Measurements from ENCODE around the gene SRXN1.

SRXN1 gene

GRCh38 chr20:634148-634925, 18.7 kb downstream of the SRXN1 start:
- DNase-seq = no peak

DNA sequence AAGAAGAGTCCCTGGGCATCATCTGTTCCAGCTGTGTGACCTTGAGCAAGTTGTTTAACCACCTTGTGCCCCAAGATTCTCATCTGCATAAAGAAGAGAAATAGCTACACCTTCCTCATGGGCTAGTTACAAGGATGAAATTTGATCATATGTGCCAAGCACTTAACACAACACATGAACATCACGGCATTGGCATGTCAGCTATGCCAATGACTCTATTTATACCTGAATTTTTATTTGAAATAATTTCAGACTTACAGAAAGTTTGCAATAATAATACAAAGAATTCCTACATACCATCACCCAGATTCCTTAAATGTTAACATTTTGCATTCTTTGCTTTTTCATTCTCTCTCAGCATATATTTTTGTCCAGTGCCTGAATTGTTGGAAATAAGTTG, 21.9 kb downstream of the SRXN1 start:
- DNase-seq = no peak

GRCh38 chr20:626579-626978, 26.4 kb downstream of the SRXN1 start:
- no peak for DNase-seq

- DNase-seq = peak; percentile 19 to 40
Observed at GRCh38 chr20:625360-625932, 27.6 kb downstream of the SRXN1 start.

GRCh38 chr20:623704-624103, 29.3 kb downstream of the SRXN1 start:
- DNase-seq = no peak

DNA sequence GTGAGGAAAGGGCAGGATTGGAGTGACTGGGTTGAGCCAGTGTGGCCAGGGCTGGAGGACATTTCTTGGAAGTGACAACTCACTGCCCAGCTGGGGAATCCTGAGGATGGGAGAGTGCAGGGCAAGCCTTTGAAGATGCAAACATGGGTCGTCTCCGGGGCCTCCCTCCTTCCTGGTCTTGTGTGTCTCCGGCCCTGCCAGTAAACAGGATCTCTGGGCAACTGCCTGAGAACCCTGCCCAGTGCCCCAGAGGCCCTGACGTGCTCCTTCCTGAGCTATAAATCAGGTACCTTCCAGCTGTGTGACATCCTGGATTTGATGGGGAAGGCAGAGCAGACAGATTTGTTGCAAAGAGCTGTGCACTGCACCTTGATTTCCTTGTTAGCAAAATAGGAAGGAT, 30.0 kb downstream of the SRXN1 start:
- DNase-seq = no peak

DNA sequence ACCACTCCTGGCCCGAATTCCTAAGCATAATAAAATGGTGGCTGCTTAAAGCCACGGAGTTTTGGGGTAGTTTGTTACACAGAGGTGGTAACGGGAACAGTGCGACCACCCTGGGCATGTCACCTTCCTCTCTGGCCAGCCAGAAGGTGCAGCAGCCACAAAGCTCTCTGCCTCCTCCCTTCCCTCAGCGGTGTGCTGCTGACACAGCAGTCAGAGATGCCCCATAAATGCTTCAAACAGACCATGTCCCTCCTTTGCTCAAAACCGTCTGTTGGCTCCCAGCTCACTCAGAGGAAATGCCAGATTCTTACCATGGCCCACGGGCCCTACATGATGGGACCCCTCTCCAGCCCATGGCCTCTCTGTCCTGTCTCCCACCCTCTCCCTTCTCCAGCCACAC, 30.8 kb downstream of the SRXN1 start:
- DNase-seq = no peak

- DNase-seq = peak in 1 of 2 donors; percentile 63
Observed at GRCh38 chr20:621125-621756, 31.8 kb downstream of the SRXN1 start.

DNA sequence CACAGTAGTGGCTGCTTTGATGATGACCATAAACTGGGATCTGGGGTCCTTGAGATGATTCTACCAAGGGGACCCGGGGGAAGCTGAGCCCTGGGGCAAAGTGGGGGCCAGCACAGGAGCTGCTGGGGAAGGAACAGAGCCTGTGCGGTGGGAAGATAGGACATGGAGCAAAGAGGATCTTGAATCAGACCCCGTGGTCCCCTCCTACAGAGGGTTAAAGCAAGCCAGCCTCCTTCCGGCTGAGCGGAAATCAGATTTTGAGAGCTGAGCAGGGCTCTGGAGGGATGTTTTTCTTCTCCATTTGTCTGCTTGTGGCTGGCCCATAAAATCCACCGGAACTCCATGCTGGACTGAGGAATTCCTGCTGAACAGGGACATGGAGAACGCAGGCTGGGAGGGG, 32.8 kb downstream of the SRXN1 start:
- DNase-seq = no peak

DNA sequence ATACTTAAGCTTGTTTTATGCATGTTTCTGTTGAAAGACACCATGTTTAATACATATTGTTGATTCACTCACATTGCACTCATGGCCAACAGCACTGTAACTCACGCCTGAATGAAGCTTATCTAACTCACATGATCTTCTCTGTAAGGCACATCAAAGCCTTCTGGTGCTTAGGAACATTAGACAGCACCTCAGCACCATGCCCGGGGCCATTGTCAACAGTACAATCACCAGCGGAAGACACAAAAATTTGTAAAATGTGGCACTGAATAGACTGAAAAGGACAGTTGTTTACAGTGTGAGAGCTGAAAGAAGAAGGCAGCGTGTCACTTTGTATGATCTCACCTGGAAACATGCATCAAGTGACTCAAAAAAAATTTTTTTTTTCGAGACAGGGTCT, 34.0 kb downstream of the SRXN1 start:
- no peak for DNase-seq

- DNase-seq = no peak
Observed at GRCh38 chr20:617934-618690, 34.9 kb downstream of the SRXN1 start.

DNA sequence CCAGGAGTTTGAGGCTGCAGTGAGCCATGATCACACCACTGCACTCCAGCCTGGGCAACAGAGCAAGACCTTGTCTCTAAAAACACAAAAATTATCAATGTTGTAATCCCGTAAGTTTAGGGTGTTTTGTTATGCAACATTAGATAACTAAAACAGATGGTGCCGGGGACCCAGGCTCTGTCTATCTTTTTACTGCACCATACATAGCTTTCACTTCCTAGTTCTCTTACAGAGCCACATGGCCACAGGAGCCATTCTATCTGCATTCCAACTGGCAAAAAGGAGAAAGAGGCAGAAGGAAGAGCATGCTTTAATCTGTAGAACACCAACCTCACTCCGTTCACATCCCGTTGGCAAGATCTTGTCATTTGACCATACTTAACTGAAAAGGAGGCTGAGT, 37.5 kb downstream of the SRXN1 start:
- no peak for DNase-seq

- DNase-seq = no peak
Observed at GRCh38 chr20:611843-612185, 41.2 kb downstream of the SRXN1 start.

DNA sequence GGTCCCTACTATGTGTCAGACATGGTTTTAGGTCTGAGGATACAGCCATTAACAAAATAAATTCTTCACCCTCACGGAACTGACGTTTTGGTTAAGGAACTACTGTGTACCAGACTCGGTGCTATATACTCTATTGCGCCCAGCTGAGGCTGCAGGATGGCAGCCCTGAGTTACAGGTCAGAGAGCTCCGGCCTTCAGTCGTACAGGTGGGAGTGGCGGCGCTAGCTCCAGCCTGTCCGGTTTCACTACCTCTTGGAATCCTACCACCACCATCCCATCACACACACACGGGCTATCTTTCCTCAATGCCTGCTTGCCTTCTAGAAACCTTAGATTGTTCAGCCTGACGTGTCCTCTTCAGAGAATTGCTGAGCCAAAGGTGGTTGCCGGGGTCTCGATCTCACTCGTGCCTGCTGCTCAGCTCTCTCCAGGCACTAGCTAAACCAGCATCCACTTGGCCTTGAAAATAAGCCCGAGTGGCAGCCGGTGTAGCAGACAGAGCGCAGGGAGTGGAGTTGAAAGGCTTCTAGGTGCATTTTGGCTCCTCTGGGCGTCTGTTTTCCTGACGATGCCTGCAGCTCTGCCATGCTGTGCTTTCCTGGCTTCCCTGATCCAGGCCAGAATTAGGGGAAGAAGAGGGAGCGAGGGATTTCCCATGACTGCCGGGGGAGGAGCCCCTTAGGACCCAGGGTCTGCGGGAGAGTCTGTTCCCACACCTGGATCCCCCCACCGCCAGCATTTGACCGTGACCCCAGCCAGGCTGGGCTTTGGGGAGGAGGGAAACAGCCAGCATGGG, 41.8 kb downstream of the SRXN1 start:
- DNase-seq = no peak

DNA sequence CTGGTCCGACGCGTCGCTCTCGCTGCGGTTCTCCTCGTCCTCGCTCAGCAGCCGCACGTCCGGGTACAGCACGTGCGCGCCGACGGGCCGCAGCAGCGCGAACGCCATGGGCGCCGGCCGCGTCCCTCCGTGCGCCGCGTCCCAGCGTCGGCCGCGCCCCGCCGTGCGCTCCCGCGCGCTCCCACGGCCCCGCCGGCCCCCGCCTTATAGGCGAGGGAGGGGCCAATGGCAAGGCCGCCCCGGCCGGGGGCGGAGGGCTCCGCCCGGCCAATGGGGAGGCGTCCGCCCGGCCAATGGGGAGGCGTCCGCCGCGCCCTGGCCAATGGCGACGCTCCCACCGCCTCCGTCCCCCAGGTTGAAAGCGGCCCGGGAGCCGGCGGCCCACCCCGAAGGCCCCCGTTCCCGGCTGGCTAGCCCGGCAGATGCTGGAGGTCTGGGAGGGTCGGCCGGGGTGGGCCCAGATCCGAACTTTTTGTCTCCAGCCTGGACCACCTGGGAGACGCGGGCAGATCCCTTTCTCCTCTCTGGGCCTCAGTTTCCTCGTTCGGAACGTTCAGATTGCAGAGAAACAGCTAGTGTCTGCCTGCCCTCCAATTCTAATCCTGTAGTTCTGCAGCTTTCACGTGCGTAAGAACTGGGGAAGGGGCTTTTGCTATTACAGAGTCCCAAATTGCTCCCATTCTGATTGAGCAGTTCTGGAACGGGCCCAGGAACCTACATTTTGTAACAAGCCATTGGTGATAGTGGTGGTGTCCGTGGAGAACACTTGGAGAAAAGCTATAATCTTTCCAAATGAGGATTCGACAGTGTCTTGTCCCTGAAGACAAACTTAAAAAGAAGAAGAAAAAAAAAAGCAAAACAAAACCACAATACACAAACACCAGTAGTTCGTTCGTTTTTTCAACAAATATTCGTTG, 42.6 kb downstream of the SRXN1 start, which contains the start of gene TCF15:
Gene TCF15, minus strand, starts transcription at position 180 of the 917 bp plus-strand sequence. Its CDS starts 72 bp downstream, at position 108.
- peak; percentile 14 to 35 for DNase-seq

GRCh38 chr20:609371-609964, 43.5 kb downstream of the SRXN1 start:
- no peak for DNase-seq

DNA sequence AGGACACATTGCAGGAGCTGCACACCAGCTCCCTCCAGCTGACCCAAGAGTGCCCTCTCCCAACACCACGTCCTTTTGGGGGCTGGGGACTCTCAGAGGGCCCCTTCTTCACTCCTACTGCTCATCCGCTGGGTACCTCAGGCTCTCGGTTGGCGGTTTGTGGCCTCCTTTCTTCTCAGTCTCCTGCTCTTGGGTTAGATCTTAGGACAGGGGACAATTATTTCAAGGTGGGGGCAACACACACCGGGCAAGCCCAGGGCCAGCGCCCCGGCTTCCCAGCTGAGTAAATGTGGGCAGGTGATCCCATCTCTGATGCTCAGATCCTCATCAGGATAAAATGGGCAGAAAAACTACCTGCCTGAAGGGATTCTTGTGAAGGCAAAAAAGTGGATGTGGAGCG, 44.0 kb downstream of the SRXN1 start:
- no peak for DNase-seq

DNA sequence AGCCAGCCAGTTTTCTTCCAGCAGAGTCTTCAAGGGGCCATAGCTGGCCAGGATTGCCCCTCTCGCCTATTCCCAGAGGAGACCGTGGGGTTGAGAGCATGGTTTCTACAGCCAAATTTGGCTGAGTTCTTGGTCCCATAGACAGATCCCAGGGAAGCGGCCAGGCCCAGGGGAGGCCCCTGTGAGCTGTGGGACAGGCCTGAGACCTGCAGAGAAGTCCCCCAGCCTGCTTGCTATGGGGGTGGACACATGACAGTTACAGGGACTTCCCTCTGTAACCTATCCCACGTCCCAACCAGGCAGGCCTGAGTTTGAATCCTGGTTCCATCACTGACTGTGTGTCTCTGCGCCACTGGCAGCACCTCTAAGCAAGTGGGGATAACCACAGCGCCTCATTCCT, 45.5 kb downstream of the SRXN1 start:
- DNase-seq = no peak

GRCh38 chr20:605237-605636, 47.8 kb downstream of the SRXN1 start:
- no peak for DNase-seq

DNA sequence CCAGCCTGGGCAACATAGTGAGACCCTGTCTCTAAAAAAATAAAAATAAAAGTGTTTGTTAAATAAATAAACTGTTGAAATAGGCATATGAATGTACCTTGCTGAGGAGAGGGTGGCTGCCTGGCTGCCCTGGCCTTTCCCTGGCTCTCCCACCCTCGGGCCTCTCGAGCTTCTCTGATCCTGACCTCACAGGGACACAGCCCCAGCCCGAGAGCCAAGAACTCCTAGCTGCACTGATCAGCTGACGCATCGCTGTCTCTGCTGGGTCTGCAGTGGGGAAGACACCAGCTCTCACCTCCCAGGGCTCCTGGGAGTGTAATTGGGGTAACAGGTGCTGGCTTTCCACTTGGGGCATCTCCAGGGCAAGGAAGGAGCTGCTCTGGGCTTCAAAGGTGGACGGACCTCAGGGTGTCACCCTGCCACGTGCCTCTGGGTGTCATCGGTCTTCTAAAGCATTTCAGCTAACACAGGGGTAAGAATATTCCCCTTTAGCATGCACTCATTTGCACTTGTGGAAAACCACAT, 49.8 kb downstream of the SRXN1 start:
- no peak for DNase-seq
